HG03280 (cell line): ENCODE data around the gene PITPNM3.

Experiments
- ATAC-seq: cut with Tn5 transposase; IDR thresholded peaks from one replicate; pipeline ENCODE4 v1.9.1; 2021; ENCODE audit warnings: mild to moderate bottlenecking, moderate library complexity; ENCODE audit not compliant: unreplicated experiment

PITPNM3 gene

DNA sequence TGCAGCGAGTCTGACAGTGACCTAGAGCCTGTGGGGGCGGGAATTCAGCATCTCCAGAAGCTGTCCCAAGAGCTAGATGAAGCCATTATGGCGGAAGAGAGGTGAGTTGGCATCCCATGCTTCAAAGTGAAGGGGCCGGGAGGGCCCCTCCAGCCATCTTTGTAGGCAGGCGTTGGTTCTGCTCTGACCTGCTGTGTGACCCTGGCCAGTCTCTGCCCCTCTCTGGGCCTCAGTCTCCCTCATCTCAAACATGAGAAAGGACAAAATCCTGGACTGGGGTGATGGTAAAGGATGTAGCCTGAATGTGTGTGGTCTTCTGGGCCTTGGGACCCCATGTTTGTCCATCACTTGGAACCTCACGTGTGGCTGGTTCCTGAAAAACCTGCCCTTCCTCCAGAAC is 107.0 kb downstream of the PITPNM3 start:
- no peak for ATAC-seq

DNA sequence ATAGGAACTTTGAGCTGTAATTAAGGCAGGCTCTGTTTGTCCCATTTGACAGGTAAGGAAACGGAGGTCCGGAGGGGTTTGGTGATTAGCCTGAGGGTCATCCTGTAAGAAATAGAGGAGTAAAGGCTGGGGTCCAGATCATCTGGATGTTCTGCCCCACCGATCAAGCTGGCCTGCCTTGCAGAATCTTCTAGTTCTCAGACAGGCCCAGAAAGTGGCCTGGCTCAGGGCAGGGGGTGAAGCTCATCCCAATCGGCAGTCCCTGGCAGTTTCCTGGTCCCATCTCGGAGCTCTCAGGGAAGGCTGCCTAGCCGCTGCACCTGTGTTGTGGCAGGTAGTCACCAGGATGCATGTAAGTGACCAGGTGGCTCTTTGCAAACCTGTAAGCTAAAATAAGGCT is 107.9 kb downstream of the PITPNM3 start:
- ATAC-seq: no peak

GRCh38 chr17:6446516-6447100 is 109.7 kb downstream of the PITPNM3 start:
- ATAC-seq: no peak

GRCh38 chr17:6444571-6445335 is 111.6 kb downstream of the PITPNM3 start:
- no peak for ATAC-seq

DNA sequence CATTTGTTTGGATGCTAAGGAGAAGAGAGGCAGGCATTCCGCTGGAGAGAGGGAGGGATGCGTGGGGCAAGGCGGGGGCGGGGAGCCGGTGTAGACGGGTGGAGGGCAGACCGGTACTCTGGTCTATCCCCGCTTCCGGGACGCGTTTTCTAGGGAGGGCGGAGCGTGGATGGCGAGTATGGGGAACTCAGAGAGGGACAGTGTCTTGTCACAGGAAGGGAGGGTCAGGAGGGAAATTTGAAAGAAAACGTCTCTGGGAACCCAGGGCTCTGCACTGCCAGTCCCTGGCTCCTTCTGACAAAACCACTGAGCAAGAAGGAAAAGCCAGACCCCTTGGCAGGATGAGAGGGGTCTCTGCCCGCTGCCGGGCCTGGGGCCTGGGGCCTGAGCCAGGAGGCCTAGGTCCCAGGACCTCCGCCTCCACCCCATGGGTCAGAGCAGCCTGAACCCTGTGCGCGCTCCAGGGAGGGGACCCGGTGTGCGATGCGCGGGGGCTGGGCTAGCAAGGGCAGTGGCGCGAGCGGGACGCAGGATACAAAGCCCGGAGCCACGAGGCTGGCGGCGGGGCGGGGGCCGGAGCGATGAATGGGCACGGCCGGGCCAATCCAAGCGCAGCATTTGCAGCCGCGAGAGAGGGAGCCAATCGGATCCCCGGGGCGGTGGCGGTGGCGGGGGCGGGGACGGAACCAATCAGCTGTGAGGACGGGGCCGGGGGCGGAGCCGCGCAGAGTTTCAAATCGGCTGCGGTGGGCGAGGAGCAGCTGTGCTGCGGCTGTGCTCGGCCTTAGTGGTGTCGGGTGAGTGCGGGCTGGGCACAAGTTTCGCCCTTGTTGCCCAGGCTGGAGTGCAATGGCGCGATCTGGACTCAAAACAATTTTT is 112.4 kb downstream of the PITPNM3 start, which contains the start of gene PIMREG:
Gene PIMREG (plus strand): TSS at position 764 of the 879 bp plus-strand sequence. CDS start 656 bp downstream, outside the sequence.
- peak; percentile 88 for ATAC-seq

- ATAC-seq: no peak
Observed at GRCh38 chr17:6442775-6443174, 113.6 kb downstream of the PITPNM3 start.

GRCh38 chr17:6439951-6440350 is 116.4 kb downstream of the PITPNM3 start:
- no peak for ATAC-seq

- no peak for ATAC-seq
Observed at GRCh38 chr17:6437956-6438355, 118.4 kb downstream of the PITPNM3 start.

DNA sequence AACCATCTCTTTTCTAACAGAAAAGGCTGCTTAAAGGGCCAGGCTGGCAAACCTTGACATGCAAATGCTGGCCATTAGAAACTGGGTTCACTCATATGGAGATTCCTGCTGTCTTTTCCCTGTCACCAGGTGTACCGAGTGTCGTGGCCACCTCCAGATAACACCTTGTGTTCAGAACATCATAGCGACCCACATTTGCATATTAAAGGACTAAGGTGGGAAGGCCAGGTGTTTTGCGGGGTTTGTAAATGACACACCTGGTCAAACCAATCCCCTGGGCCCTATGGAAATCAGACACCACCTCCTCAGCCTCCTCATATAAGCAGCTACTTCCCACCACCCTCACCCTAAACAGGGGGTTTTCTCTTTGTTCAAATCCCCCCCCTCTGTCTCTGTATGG is 118.9 kb downstream of the PITPNM3 start:
- ATAC-seq: no peak

DNA sequence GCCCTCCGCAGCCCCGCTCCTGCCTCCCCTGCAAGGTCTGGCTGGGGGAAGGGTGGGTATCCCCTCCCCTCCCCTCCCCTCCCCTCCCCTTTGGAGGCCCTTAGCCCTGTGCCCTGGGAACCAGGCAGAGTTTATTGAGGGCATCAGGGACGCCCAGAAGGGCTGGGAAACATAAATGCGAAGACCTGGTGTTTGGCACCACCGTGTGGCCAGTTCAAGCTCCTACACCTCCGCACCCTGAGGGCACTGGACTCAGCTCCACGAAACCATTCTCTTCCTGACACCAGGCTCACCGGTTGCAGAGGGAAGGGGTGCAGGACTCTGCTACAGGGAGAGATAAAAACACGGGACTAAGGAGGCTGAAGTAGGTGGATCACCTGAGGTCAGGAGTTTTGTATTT is 120.4 kb downstream of the PITPNM3 start:
- ATAC-seq: no peak

GRCh38 chr17:6435051-6435450 is 121.3 kb downstream of the PITPNM3 start, which contains the start of gene AIPL1:
TSS of gene AIPL1 (minus strand) at chr17:6435121. CDS start at chr17:6435104, 17 bp downstream.
- ATAC-seq: no peak

DNA sequence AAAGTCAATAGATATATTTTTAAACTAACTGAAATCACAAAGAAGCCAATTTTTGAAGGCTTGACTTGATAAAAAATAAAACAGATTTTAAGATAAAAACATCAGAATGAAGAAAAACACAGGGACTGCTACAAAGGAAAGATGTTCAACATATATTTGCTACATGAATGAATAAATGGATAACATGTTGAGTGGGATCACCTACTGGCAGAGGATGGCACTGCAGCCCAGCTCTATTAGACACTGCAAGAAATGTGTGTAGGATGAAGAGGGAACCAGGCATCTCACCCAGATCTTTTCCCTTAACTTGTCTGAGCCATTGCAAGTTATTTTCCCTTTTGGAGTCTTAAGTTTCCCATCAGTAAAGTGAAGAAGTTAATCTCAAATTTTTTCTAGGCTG is 125.6 kb downstream of the PITPNM3 start:
- ATAC-seq: no peak

- no peak for ATAC-seq
Observed at GRCh38 chr17:6429266-6429665, 127.1 kb downstream of the PITPNM3 start.

GRCh38 chr17:6428207-6428965 is 128.0 kb downstream of the PITPNM3 start:
- no peak for ATAC-seq

- no peak for ATAC-seq
Observed at GRCh38 chr17:6427279-6427781, 129.0 kb downstream of the PITPNM3 start.

- no peak for ATAC-seq
Observed at GRCh38 chr17:6426356-6427101, 129.8 kb downstream of the PITPNM3 start.

DNA sequence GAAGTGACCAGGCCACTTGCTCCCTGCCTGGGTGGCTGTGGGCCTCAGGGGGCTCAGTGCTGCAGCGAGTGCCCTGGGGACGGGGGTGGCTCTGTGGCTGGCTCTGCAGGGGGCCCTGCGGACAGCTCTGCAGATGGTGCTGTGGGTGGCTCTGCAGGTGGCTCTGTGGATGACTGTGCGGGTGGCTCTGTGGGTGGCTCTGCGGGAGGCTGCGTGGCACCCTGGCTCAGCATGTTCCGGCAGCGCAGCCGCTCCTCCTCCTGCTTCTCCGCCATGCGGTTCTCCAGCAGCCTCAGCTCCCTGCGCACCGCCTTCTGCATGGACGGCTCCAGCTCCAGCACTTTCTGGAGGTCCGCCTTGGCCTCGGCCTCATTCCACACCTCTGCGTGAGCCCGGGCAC is 130.9 kb downstream of the PITPNM3 start:
- no peak for ATAC-seq

DNA sequence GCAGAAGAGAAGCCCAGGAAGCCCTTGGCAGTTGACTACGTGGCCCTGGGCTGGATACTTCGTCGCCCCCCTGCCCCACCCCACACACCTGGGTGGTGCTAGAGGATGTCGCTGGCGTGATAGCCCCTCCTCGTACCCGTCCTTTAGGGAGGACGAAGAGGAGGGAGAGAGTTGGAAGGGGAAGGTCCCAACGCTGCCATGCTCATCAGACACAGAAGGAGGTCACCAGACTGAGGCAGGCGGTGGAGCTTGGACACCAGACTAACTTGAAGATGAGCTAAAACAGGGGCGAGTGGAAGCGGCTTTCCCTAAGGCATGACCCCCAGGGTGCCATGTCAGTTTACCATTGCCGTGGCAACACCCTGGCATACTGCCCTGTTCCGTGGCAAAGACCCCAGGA is 132.4 kb downstream of the PITPNM3 start:
- ATAC-seq: no peak

GRCh38 chr17:6422654-6423241 is 133.6 kb downstream of the PITPNM3 start:
- ATAC-seq: no peak
